Gastroesophageal sphincter (tissue), 4 donors: ENCODE results near the gene ZNF674. TPM values are rescaled to one million over a fixed set of nuclear protein-coding genes. Genes with fewer than 3 reads are reported as not detected.

Source experiments
- ATAC-seq: fragments of 150-250 bp; one replicate; pipeline ENCODE4 v1.9.1; 2016; ENCODE audit warnings: mild to moderate bottlenecking, moderate library complexity
- H3K27ac ChIP-seq, 4 donors: fragments of 200-600 bp; sonication (generic) in 3 of 4; 1 replicate in 3 of 4; 2 replicates in 1 of 4; pipeline ENCODE4 v1.5.1; 2016 to 2019
- H3K27me3 ChIP-seq: fragments of 200-600 bp; sonication (generic); one replicate; pipeline ENCODE4 v1.5.1; 2019
- H3K36me3 ChIP-seq, 2 donors: fragments of 200-600 bp; sonication (generic); one replicate each; pipeline ENCODE4 v1.5.1; 2019; ENCODE audit warnings: control low read depth in 1 of 2
- H3K4me1 ChIP-seq, 3 donors: fragments of 200-600 bp; sonication (generic); 1 replicate in 2 of 3; 2 replicates in 1 of 3; pipeline ENCODE4 v1.5.1; 2016 to 2019; ENCODE audit warnings: control low read depth in 2 of 3
- H3K4me3 ChIP-seq, 2 donors: fragments of 200-600 bp; sonication (generic); one replicate each; pipeline ENCODE4 v1.5.1; 2019; ENCODE audit warnings: mild to moderate bottlenecking in 1 of 2, moderate library complexity in 1 of 2
- H3K9me3 ChIP-seq, 3 donors: fragments of 200-600 bp; sonication (generic); one replicate each; pipeline ENCODE4 v1.5.1; 2017 to 2019; ENCODE audit warnings: control low read depth in 2 of 3
- EP300 ChIP-seq: sonication (generic); formaldehyde crosslinking; IDR thresholded peaks from one replicate; pipeline ENCODE4 v1.6.1; 2017; ENCODE audit warnings: antibody characterized with exemption, mild to moderate bottlenecking
- POLR2A ChIP-seq, 2 donors: fragments of 450-650 bp; IDR thresholded peaks; one replicate each; pipeline ENCODE4 v1.6.1; 2017; ENCODE audit warnings: antibody characterized with exemption in 2 of 2, mild to moderate bottlenecking in 2 of 2, moderate library complexity in 1 of 2
- POLR2AphosphoS5 ChIP-seq: sonication (generic); formaldehyde crosslinking; IDR thresholded peaks from one replicate; pipeline ENCODE4 v1.6.1; 2017; ENCODE audit warnings: antibody characterized with exemption
- WGBS, 2 donors: methylation state at CpG; one replicate each; pipeline ENCODE4 v1.1.5; 2018; ENCODE audit warnings: low coverage in 1 of 2; 5-methylcytosine and 5-hydroxymethylcytosine counted together
- total RNA-seq, 4 donors: library from RNA; depleted of rRNA; stranded (reverse); fragments of >200 nt; gene quantifications; one replicate each; pipeline ENCODE4 v1.1.0, GENCODE V29; 2016
- TF ChIP-seq, protein P1 (sequence below), 4 experiments: fragments of 200-600 bp in 2 of 4; fragments of 450-650 bp in 2 of 4; sonication (generic) in 1 of 4; IDR thresholded peaks; one replicate each; pipeline ENCODE4 v1.5.1; 2017 to 2019; ENCODE audit warnings: antibody characterized with exemption in 4 of 4, mild to moderate bottlenecking in 2 of 4, moderate library complexity in 2 of 4

ZNF674 gene
- total RNA-seq, 4 donors from 2014 or later: 3.1 to 5.7 (median 5.5) TPM

DNA sequence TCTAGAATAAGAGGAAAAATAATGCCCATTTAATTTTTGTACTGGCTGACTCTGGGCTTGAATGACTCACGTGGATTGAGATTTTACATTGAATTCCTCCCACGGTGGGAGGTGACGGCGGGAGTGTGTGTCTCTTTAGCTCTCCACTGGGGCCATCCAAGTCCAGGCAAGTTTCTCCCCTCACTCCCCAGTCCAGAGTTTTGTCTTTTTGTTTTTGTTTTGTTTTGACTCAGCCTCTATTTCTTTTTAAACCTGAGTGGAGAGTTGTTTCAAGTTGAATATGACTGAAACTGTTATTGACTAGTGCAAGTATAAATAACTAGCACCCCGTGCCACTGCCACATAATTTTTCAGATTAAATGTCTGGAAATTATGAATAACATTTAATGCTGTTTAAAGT is 41.9 kb upstream of the ZNF674 start:
- no peak overlapping the region for H3K4me3 ChIP-seq
- no peak for ATAC-seq
- no peaks in the 10 kb centered on the region for H3K9me3 ChIP-seq
- H3K4me1 ChIP-seq: peaks cover 0 to 20% (median 0%) of the 10 kb centered on the region in 3 donors
- H3K36me3 ChIP-seq: no peaks in the 10 kb centered on the region
- H3K27me3 ChIP-seq: no peaks in the 10 kb centered on the region
- TF ChIP-seq, protein P1, sequence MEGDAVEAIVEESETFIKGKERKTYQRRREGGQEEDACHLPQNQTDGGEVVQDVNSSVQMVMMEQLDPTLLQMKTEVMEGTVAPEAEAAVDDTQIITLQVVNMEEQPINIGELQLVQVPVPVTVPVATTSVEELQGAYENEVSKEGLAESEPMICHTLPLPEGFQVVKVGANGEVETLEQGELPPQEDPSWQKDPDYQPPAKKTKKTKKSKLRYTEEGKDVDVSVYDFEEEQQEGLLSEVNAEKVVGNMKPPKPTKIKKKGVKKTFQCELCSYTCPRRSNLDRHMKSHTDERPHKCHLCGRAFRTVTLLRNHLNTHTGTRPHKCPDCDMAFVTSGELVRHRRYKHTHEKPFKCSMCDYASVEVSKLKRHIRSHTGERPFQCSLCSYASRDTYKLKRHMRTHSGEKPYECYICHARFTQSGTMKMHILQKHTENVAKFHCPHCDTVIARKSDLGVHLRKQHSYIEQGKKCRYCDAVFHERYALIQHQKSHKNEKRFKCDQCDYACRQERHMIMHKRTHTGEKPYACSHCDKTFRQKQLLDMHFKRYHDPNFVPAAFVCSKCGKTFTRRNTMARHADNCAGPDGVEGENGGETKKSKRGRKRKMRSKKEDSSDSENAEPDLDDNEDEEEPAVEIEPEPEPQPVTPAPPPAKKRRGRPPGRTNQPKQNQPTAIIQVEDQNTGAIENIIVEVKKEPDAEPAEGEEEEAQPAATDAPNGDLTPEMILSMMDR (IDR thresholded peaks at IDR 0.05): no peak
- peak overlapping the region in 1 of 4 donors; percentile 55 for H3K27ac ChIP-seq
- 44 to 55% methylated on average over 5 of the region's 5 CpGs for WGBS, 2 donors

DNA sequence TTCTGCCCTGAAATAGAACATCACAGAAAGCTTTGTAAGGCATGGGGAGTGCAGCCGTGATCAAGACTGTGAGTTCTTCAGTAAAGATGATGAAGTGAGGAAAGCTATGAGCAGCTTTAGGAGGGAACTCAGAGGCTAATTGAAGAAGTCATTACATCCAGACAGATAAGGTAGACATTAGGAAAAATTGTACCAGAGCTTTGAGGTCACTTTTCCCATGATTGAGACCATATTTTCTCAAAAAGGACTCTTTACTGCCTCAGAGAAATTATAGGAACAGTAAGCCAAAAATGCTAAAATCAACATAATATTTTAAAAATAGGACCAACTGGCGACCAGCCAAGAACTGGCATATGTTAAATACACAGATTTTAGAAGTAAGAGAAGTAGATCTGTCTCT is 39.5 kb upstream of the ZNF674 start:
- Histone ChIP-seq H3K4me1 (peaks cover 0 to 23% (median 0%) of the 10 kb centered on the region in 3 donors), H3K9me3 (no peaks in the 10 kb centered on the region), H3K36me3 (no peaks in the 10 kb centered on the region), H3K27me3 (no peaks in the 10 kb centered on the region), H3K4me3 (no peak overlapping the region), H3K27ac (no peak overlapping the region)
- WGBS, 2 donors: 36 to 50% methylated on average over 2 of the region's 2 CpGs
- ATAC-seq: no peak
- TF ChIP-seq EP300 (no peak), POLR2A (IDR thresholded peaks at IDR 0.05) (no peak), POLR2AphosphoS5 (no peak)
- TF ChIP-seq, protein P1 (IDR thresholded peaks at IDR 0.05): no peak

DNA sequence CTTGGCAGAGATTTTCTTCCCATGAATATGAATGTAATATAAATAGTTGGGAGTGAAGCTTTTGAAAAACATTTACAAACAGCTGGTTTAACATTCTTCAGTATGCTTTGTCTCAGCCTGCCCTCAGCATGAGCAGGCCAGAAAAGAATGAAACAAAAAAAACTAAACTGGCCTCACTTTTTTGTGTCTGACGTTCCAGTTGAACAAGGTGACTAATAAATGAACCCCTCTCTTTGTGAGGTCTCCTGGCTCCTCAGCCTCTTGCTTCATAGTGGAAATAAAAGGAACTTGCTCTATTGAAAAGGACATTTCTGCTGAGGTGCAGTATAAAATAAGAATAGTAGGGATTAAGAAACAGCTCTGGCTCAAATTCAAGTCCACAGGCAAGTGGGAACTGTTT is 37.7 kb upstream of the ZNF674 start:
- Histone ChIP-seq H3K27ac (peak overlapping the region; percentile 49 to 66 (median 60)), H3K36me3 (no peaks in the 10 kb centered on the region), H3K9me3 (no peaks in the 10 kb centered on the region), H3K4me1 (peaks cover 0 to 23% (median 0%) of the 10 kb centered on the region in 3 donors), H3K4me3 (no peak overlapping the region), H3K27me3 (no peaks in the 10 kb centered on the region)
- ATAC-seq: peak; percentile 81
- 0 to 20% methylated on average over 1 of the region's 1 CpG for WGBS, 2 donors
- TF ChIP-seq, protein P1 (IDR thresholded peaks at IDR 0.05): no peak
- TF ChIP-seq POLR2AphosphoS5 (peak; percentile 42), EP300 (no peak), POLR2A (IDR thresholded peaks at IDR 0.05) (no peak)

DNA sequence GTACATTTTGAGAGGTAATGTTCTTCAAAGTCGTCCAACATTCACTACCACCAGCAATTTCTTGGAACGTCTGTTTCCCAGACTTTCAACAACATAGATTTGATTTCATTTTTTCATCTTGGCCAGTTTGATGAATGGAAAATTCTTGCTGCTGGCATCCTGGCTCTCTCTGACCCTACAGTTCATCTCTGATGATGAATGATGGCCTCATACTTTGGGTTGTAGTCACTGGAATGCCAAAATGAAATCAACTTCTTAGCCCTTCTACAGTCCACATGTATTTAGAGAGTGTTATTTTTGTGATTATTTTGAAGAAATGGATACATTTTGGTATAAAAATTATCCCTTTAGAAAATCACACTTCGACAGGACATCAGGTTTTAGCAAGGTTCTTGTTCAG is 37.1 kb upstream of the ZNF674 start:
- peak overlapping the region; percentile 49 to 66 (median 60) for H3K27ac ChIP-seq
- no peaks in the 10 kb centered on the region for H3K36me3 ChIP-seq
- ATAC-seq: no peak
- H3K4me3 ChIP-seq: no peak overlapping the region
- no peaks in the 10 kb centered on the region for H3K9me3 ChIP-seq
- 28 to 30% methylated on average over 2 to 3 of the region's 3 CpGs for WGBS, 2 donors
- no peaks in the 10 kb centered on the region for H3K27me3 ChIP-seq
- TF ChIP-seq POLR2AphosphoS5: no peak
- TF ChIP-seq, protein P1 (IDR thresholded peaks at IDR 0.05): no peak
- TF ChIP-seq EP300: no peak
- no peak for TF ChIP-seq POLR2A (IDR thresholded peaks at IDR 0.05)
- peaks cover 0 to 23% (median 0%) of the 10 kb centered on the region in 3 donors for H3K4me1 ChIP-seq

DNA sequence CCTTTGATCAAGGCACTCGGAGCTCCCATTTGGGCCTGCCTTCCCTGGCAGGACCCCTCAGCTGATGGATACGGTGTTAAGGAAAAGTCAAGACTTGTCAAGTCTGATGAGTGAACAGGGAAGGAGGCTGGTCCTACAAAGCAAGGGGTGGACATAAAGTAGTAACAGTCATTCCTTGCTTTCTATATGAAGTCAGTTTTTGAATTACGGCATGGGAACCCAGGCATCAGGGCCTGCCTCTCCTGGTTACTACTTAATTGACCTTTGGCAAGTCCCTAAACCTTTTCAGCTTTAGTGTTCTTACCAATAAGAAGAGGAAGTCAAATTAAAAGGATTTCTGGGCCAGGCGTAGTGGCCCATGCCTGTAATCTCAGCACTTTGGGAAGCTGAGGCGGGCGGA is 35.4 kb upstream of the ZNF674 start:
- TF ChIP-seq POLR2AphosphoS5 (no peak), POLR2A (IDR thresholded peaks at IDR 0.05) (no peak), EP300 (no peak)
- TF ChIP-seq, protein P1 (IDR thresholded peaks at IDR 0.05): no peak
- no peak overlapping the region for H3K4me3 ChIP-seq
- 100% methylated on average over 2 of the region's 6 CpGs; no CpG with 5 or more reads in 1 of the 2 donors for WGBS, 2 donors
- no peaks in the 10 kb centered on the region for H3K27me3 ChIP-seq
- H3K27ac ChIP-seq: no peak overlapping the region
- H3K4me1 ChIP-seq: peaks cover 0 to 23% (median 0%) of the 10 kb centered on the region in 3 donors
- no peak for ATAC-seq
- H3K36me3 ChIP-seq: no peaks in the 10 kb centered on the region
- no peaks in the 10 kb centered on the region for H3K9me3 ChIP-seq
